H1 (cell line): ENCODE data around the gene TNFRSF13B. TPM values are rescaled to one million over a fixed set of nuclear protein-coding genes. Genes with fewer than 3 reads are reported as not detected.

ENCODE experiments used
- BACH1 ChIP-seq: IDR thresholded peaks from 2 replicates; pipeline ENCODE4 v1.6.1; 2012; ENCODE audit warnings: low read length, improper control_type of control experiment
- BCL11A ChIP-seq, 2 experiments: IDR thresholded peaks; one replicate each; pipeline ENCODE4 v1.6.1; 2011; ENCODE audit warnings: low read depth in 2 of 2, low read length in 2 of 2, mild to moderate bottlenecking in 2 of 2
- CHD7 ChIP-seq: fragments of 300-600 bp; sonication (generic); IDR thresholded peaks from 2 replicates; pipeline ENCODE4 v1.7.1; 2012; ENCODE audit warnings: low read length, moderate library complexity, mild to moderate bottlenecking, inconsistent platforms; ENCODE audit not compliant: insufficient replicate concordance
- KDM4A ChIP-seq: IDR thresholded peaks from one replicate; pipeline ENCODE4 v1.7.1; 2012; ENCODE audit warnings: low read depth, mild to moderate bottlenecking, moderate library complexity, low read length, inconsistent platforms; ENCODE audit not compliant: severe bottlenecking
- NRF1 ChIP-seq: IDR thresholded peaks from 2 replicates; pipeline ENCODE4 v1.6.1; 2011; ENCODE audit warnings: mild to moderate bottlenecking, low read depth, low read length, improper control_type of control experiment
- RFX5 ChIP-seq: IDR thresholded peaks from 2 replicates; pipeline ENCODE4 v1.6.1; 2011; ENCODE audit warnings: low read depth, low read length, improper control_type of control experiment, borderline replicate concordance
- SIRT6 ChIP-seq: IDR thresholded peaks from one replicate; pipeline ENCODE4 v1.7.1; 2012; ENCODE audit warnings: low read length, inconsistent platforms
- SP4 ChIP-seq: IDR thresholded peaks from 2 replicates; pipeline ENCODE4 v1.6.1; 2012; ENCODE audit warnings: low read length, inconsistent platforms
- TEAD4 ChIP-seq: IDR thresholded peaks from 2 replicates; pipeline ENCODE4 v1.6.1; 2012; ENCODE audit warnings: low read depth, low read length, inconsistent platforms, mixed read lengths
- USF2 ChIP-seq: IDR thresholded peaks from 2 replicates; pipeline ENCODE4 v1.6.1; 2011; ENCODE audit warnings: low read length, improper control_type of control experiment
- polyA plus RNA-seq, 7 experiments: library from polyadenylated mRNA; depleted of rRNA in 3 of 7; stranded (reverse) in 5 of 7; unstranded in 2 of 7; fragments of >200 nt in 5 of 7; fragments of 200-250 nt in 2 of 7; gene quantifications; 1 replicate in 5 of 7; 2 replicates in 1 of 7; 4 replicates in 1 of 7; pipeline versions ENCODE4 v1.2.1 to v1.2.3, GENCODE V29; 2011 to 2013; ENCODE audit warnings: missing spikeins in 2 of 7, mixed read lengths in 2 of 7
- total RNA-seq: library from RNA; stranded (reverse); fragmentation: NEBNext Ultra II Directional; extraction: Animal tissue kit (Norgen Biotek cat#: 25700); gene quantifications from 2 replicates; pipeline ENCODE4 v1.2.1, GENCODE V29; 2021

TNFRSF13B gene
- total and polyA plus RNA-seq, 2 of the 8 experiments (the other 6 are each of a cell fraction or from before 2014, with no cell fraction given), result not detected

GRCh38 chr17:16938496-16939207 is 33.3 kb downstream of the TNFRSF13B start (continued):
- TF ChIP-seq CHD7 (no peak), RFX5 (no peak), KDM4A (no peak), BCL11A (IDR thresholded peaks at IDR 0.05; ENCODE audit: low read depth in 2 of 2, low read length in 2 of 2) (no peak), TEAD4 (no peak), SIRT6 (no peak), NRF1 (no peak), USF2 (no peak), BACH1 (no peak), SP4 (no peak)
